Left ventricle myocardium inferior (tissue), 1 donor: ENCODE data around the gene WNT1. TPM values are rescaled to one million over a fixed set of nuclear protein-coding genes. Genes with fewer than 3 reads are reported as not detected.

Experiments
- DNase-seq: peaks from one replicate; pipeline ENCODE4 v3.0.0-alpha.2; 2020
- H3K27ac ChIP-seq: fragments of 200-600 bp; replicated peaks from 2 replicates; pipeline ENCODE4 v1.8.0; 2021
- H3K27me3 ChIP-seq: fragments of 200-600 bp; 2 replicates; pipeline ENCODE4 v1.8.0; 2021; ENCODE audit warnings: low read depth
- H3K36me3 ChIP-seq: fragments of 200-600 bp; 2 replicates; pipeline ENCODE4 v1.8.0; 2021
- H3K4me1 ChIP-seq: fragments of 200-600 bp; 2 replicates; pipeline ENCODE4 v1.8.0; 2021
- H3K4me3 ChIP-seq: fragments of 200-600 bp; 2 replicates; pipeline ENCODE4 v1.8.0; 2021; ENCODE audit warnings: mild to moderate bottlenecking, moderate library complexity
- H3K9me3 ChIP-seq: fragments of 200-600 bp; replicated peaks from 2 replicates; pipeline ENCODE4 v1.8.0; 2021
- intact Hi-C: fragments of 100-400 bp; cut with micrococcal nuclease; formaldehyde crosslinking; loops from one replicate; pipeline ENCODE4 v1.11.0; 2022
- total RNA-seq: library from RNA; stranded (reverse); fragmentation: NEBNext Ultra II Directional; extraction: Animal tissue kit (Norgen Biotek cat#: 25700); gene quantifications from one replicate; pipeline ENCODE4 v1.2.1, GENCODE V29; 2021
- TF ChIP-seq, protein P1 (sequence below): fragments of 200-600 bp; IDR thresholded peaks from 2 replicates; pipeline ENCODE4 v1.8.0; 2021; ENCODE audit warnings: antibody characterized with exemption, mild to moderate bottlenecking, borderline replicate concordance
- donor health status: DM: no; HTN: yes; CAD: no; lungs with severe emphysema.

WNT1 gene
- total RNA-seq, 1 donor from 2014 or later: not detected

DNA sequence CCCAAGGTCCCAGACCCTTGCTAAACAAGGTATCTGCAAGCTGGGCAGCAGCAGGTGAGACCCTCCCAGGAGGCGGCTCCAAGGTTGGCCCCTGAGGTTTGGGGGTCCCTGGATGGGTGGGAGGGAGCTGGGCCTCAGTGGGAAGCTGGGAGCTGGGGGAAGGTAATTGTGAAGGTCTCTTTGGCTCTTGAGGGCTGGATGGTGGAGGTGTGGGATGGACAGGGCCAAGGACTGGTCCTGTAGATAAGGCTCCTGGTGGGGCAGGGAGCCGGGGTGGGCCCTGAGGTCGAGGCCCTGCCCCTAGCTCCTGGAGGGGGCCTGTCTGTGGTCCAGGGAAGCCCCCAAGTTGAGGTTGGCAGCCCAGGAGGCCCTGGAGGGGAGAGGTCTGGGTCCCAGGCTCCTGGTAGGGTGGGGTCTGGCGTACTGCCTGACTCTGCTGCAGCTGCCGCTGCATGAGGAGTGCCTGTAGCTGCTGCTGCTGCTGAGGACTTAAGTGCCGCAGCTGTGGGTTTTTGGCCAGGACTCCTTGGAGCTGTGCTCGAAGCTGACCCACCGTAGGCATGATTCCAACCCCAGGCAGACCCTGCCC lies 53.5 kb downstream of the WNT1 start:
- H3K27ac ChIP-seq: no peak overlapping the region
- TF ChIP-seq, protein P1, sequence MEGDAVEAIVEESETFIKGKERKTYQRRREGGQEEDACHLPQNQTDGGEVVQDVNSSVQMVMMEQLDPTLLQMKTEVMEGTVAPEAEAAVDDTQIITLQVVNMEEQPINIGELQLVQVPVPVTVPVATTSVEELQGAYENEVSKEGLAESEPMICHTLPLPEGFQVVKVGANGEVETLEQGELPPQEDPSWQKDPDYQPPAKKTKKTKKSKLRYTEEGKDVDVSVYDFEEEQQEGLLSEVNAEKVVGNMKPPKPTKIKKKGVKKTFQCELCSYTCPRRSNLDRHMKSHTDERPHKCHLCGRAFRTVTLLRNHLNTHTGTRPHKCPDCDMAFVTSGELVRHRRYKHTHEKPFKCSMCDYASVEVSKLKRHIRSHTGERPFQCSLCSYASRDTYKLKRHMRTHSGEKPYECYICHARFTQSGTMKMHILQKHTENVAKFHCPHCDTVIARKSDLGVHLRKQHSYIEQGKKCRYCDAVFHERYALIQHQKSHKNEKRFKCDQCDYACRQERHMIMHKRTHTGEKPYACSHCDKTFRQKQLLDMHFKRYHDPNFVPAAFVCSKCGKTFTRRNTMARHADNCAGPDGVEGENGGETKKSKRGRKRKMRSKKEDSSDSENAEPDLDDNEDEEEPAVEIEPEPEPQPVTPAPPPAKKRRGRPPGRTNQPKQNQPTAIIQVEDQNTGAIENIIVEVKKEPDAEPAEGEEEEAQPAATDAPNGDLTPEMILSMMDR: no peak
- H3K4me3 ChIP-seq: no peak overlapping the region
- intact Hi-C loops: no loop called here
- H3K4me1 ChIP-seq: peaks cover 21% of the 10 kb centered on the region
- H3K36me3 ChIP-seq: peaks cover 94% of the 10 kb centered on the region
- no peak for DNase-seq
- H3K9me3 ChIP-seq: no peaks in the 10 kb centered on the region
- H3K27me3 ChIP-seq: no peaks in the 10 kb centered on the region

Other genes starting within 250 kb of the WNT1 start
- 98.4 TPM for gene ADCY6, start 189.2 kb upstream of the WNT1 start, total RNA-seq
- 4.8 TPM for gene CACNB3, start 159.8 kb upstream of the WNT1 start, total RNA-seq
- 36.6 TPM for gene DDX23, start 126.2 kb upstream of the WNT1 start, total RNA-seq
- gene RND1, start 112.5 kb upstream of the WNT1 start, total RNA-seq: 0.47 TPM
- gene FKBP11, start 52.8 kb upstream of the WNT1 start, total RNA-seq: 4.3 TPM
- 49.6 TPM for gene ARF3, start 20.8 kb upstream of the WNT1 start, total RNA-seq
- gene WNT10B, start 6.6 kb upstream of the WNT1 start, total RNA-seq: 0.44 TPM
- gene DDN, start 21.1 kb downstream of the WNT1 start, total RNA-seq: 1.4 TPM
- 104 TPM for gene PRKAG1, start 40.5 kb downstream of the WNT1 start, total RNA-seq
- 38.5 TPM for gene KMT2D, start 82.5 kb downstream of the WNT1 start, total RNA-seq
- not detected for gene RHEBL1, start 91.7 kb downstream of the WNT1 start, total RNA-seq
- gene DHH, start 116.5 kb downstream of the WNT1 start, total RNA-seq: 0.41 TPM
- 27.5 TPM for gene LMBR1L, start 132.5 kb downstream of the WNT1 start, total RNA-seq
- gene TUBA1B, start 153.1 kb downstream of the WNT1 start, total RNA-seq: 318 TPM
- 102 TPM for gene TUBA1A, start 210.8 kb downstream of the WNT1 start, total RNA-seq